GM19043 (cell line): ENCODE results near the gene MAD1L1.
A peak's percentile ranks its signal among the peaks of the same experiment; 100 is the strongest.
"Not testable (repeated sequence)": the region's sequence is repeated elsewhere in the genome, so short reads cannot be mapped to it uniquely, and the experiment has no call there.

Source experiments
- ATAC-seq: cut with Tn5 transposase; IDR thresholded peaks from one replicate; pipeline ENCODE4 v1.9.1; 2021; ENCODE audit warnings: low read depth; ENCODE audit not compliant: unreplicated experiment

MAD1L1 gene

GRCh38 chr7:1939434-1940401 is 293.0 kb downstream of the MAD1L1 start:
- ATAC-seq, result peak; percentile 16

DNA sequence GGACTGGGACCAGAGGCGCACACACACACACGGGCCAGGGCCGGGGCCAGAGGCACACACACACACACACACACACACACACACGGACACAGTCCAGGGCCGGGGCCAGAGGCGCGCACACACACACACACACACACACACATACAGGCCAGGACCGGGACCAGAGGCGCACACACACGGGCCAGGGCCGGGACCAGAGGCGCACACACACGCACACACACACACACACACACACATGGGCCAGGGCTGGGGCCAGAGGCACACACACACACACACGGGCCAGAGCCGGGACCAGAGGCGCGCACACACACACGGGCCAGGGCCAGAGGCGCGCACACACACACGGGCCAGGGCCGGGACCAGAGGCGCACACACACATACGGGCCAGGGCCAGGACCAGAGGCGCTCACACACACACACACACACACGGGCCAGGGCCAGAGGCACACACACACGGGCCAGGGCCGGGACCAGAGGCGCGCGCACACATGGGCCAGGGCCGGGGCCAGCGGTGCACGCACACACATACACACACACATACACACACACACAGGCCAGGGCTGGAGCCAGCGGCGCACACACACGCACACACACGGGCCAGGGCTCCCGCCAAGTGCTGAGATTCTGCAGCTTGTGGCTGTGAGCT is 293.8 kb downstream of the MAD1L1 start:
- ATAC-seq, result no peak

GRCh38 chr7:1937252-1937605 is 295.5 kb downstream of the MAD1L1 start:
- no peak for ATAC-seq

GRCh38 chr7:1936531-1937251 is 296.1 kb downstream of the MAD1L1 start:
- no peak for ATAC-seq

DNA sequence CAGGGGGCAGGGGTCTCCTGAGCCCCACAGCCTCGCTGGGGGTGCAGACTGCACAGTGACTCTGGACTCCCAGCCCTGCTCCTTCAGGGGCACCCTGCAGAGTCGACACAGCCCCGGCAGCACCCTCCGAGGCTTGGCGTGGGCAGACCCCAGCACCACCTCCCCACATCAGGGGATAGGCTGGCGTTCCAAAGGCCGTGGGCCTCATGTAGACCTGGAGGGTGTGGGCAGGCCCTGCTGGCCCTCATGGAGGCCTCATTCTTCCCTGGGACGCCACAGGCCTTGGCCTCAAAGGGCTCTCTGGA is 296.8 kb downstream of the MAD1L1 start:
- no peak for ATAC-seq

DNA sequence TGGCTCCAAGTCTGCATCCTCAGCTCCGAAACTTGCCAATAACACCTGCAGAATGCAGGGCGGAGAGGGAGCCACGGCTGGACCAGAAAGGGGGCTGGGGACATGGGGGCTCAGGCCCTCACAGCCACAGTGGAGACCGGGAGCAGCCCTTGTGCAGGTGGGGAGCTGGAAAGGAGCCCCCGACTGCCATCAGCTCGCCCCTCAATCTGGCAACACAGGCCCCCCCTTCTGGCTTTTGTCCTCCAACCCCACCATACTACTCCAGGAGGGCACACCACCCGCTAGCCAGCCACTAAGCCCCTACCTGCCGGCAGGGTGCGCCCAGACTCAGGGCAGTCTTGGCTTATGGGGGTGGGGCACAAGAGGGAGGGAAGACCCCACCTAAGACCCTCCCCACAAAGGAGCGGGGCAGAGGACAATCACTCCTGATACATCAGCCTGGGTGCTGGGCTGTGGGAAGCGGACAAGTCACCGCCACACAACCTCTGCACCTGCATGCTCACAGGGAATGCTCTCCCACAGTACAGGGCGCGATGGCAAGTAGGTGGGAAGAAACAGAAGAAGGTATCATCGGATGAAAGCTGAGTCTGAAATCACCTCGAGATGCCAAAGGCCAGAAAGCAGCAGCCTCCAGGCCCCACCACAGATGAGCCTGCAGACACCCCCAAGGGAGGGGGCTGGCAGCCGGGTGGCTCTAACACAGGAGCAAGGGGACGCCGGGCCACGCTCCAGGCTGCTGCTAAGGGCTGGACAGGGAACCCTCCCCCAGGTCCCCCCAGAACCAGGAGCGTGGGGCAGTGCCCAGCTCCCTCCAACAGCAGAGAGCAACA is 297.4 kb downstream of the MAD1L1 start:
- no peak for ATAC-seq

GRCh38 chr7:1934756-1935155 is 298.0 kb downstream of the MAD1L1 start:
- no peak for ATAC-seq

- no peak for ATAC-seq
Measured at GRCh38 chr7:1934017-1934416, 298.7 kb downstream of the MAD1L1 start.

GRCh38 chr7:1933066-1933750 is 299.5 kb downstream of the MAD1L1 start:
- ATAC-seq, result no peak

DNA sequence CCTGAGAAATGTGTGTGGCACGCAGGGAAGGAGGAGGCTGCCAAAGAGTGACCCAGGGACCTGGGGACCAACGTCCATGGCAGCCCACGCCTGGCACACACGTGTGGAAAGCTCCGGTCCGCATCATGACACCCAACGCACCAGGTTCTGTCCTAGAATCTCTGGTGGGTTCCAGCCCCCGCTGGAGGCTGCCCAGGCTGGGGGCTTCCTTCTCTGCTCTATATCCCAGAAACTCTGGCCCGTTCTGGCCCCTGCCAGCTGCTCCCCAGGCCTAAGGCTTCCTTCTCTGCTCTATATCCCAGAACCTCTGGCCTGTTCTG is 300.8 kb downstream of the MAD1L1 start:
- ATAC-seq, result no peak

DNA sequence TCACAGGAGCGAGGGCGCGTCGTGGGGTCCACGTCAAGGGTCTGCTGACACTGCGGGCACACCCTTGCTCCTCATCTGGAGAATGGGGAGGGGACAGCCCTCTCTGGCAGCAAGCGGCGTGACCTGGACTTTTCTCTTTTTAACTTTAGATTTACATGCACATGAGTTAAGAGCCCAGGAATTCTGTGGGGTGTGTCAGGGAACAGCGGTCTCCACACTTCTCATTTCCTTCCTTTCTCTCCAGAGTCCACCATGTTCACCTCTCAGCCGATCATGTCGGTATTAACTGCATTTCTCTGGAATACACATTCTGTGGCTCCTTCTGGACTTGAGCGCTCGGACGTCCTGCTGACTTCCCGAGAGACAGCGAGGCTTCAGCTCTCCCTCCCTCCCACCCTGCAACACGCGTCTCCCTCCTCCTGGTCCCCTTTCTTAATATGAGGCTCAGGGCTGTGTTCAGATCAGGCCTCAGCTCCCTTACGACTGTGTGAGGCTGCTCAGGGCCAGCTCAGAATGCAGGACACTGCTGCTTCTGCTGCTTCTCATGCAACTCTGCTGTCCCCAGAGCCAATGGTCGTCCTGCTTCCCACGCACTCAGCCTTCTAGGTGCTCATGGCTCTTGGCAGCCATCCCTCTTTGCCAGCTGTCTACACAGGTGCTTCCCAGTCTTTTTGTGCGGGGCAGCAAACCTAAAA is 301.3 kb downstream of the MAD1L1 start:
- no peak for ATAC-seq

GRCh38 chr7:1930381-1931065 is 302.2 kb downstream of the MAD1L1 start:
- no peak for ATAC-seq

DNA sequence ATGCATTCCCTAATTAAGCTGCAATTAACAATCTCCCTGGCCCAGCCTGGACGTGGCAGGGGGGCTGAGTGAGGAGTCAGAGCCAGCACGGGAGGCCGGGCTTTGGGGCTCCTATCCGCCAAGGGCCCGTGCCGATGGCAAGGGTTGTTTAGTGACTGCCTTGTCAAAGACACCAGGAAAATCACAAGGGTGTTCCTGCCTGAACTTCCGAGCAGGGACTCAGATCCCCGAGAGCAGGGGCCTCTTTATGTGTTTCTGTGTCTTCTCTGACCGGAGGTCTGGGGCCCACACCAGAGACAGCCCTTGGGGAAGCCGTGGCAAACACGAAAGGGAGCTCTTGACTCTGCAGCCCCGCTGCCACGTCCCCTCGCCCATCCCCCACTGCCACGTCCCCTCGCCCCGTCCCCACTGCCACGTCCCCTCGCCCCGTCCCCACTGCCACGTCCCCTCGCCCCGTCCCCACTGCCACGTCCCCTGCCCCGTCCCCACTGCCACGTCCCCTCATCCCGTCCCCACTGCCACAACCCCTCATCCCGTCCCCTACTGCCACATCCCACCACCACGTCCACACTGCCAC is 303.3 kb downstream of the MAD1L1 start:
- not testable (repeated sequence) for ATAC-seq

- ATAC-seq, result no peak
Measured at GRCh38 chr7:1928645-1929348, 303.9 kb downstream of the MAD1L1 start.

GRCh38 chr7:1927937-1928644 is 304.7 kb downstream of the MAD1L1 start:
- ATAC-seq, result no peak

GRCh38 chr7:1926908-1927306 is 305.8 kb downstream of the MAD1L1 start:
- no peak for ATAC-seq
